Measurements from ENCODE around the gene WRAP73. TPM values are rescaled to one million over a fixed set of nuclear protein-coding genes. Genes with fewer than 3 reads are reported as not detected.

Gene WRAP73
- polyA plus RNA-seq, 4 donors, result 17.4 to 21.1 (median 19.7) TPM

DNA sequence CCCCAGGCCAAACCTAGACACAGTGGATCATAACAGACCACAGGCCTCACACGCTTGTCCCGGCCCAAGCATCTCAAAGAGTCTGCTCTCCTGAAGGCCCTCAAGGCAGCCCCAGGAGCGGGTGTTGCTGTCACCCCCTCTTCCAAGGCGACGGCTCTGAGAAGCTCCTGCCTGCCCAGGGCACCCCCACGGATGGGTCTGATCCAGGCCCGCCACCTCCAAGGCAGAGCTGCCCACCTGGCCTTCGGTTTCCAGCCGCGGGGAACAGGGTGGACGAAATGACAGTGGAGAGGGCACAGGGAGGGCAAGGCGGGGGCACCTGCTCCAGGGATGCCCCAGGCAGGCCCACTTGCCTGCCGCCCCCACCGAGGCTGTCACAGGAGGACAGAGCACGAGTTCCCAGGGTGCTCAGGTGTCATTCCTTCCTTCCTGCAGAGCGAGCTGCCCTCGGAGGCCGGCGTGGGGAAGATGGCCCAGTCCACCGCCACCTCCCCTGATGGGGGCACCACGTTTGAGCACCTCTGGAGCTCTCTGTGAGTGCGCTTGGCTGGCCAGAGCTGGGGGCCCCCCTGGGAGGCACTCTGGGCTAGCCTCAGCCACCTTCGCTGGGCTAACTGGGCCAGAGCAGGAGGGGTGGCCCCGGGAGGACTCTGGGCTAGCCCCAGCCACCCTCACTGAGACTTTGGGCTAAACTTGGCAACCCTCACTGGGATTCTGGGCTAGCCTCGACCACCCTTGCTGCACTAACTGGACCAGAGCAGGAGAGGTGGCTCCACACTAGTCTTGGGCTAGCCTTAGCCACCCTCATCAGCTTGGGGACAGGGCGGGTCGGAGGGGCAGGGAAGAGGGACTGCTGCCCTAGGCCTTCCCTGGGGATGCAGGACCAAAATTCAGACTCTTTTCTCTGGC is 32.2 kb upstream of the WRAP73 start:
- no peak for DNase-seq (ENCODE audit: low read depth in 4 of 4, low spot score in 3 of 4)

DNA sequence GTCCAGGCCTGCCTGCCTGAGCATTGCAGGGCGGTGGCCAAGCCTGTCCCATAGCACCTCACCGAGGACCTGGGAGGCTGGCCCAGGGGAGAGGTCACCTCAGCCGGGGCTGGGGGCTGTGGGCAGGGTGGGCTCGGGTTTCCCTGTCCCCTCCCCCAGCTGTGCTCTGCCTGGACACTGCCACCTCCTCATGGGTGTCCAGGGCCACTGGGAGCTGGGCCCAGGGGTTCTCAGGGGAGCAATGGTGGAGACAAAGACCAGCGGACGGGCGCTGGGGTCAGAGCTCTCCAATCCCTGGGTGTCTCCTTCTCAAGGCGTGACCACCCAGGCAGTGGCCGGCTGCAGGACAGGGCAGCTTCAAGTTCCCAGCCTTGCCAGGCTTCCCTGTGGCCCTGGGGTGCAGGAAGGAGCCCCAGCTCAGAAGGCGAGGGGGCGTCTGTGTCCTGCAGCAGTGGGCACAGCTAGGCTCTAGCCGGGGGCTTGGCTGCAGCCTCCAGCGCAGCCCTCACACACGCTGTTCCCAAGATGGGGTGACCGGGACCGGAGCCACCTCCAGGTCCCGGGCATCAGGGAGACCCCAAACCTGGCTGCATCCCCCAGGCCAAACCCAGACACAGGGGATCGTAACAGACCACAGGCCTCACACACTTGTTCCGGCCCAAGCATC is 31.5 kb upstream of the WRAP73 start:
- DNase-seq (ENCODE audit: low read depth in 4 of 4, low spot score in 3 of 4), result no peak

GRCh38 chr1:3680488-3681230 is 30.8 kb upstream of the WRAP73 start:
- DNase-seq (ENCODE audit: low read depth in 4 of 4, low spot score in 3 of 4), result no peak

- DNase-seq (ENCODE audit: low read depth in 4 of 4, low spot score in 3 of 4), result no peak
Measured at GRCh38 chr1:3679799-3680453, 30.0 kb upstream of the WRAP73 start.

DNA sequence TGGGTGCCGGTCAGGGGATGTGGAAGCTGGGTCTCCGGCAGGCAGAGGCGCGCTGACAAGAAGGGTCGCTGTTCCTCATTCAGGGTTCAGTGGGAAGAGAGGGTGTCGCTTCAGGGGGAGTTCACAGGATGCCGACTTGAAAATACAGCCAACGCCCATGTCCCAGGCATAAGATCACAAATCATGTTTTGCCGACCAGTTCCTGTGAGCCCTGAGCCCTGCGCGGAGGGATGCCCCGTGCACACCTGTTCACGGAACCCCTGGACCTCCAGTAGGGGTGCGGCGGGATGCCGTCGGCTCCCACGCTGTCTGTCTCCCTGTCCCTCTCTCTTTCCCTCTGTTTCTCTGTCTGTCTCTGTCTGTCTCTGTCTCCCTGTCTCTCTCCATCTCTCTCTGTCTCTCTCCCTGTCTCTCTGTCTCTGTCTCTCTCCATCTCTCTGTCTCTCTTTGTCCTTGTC is 29.2 kb upstream of the WRAP73 start:
- DNase-seq (ENCODE audit: low read depth in 4 of 4, low spot score in 3 of 4), result no peak

DNA sequence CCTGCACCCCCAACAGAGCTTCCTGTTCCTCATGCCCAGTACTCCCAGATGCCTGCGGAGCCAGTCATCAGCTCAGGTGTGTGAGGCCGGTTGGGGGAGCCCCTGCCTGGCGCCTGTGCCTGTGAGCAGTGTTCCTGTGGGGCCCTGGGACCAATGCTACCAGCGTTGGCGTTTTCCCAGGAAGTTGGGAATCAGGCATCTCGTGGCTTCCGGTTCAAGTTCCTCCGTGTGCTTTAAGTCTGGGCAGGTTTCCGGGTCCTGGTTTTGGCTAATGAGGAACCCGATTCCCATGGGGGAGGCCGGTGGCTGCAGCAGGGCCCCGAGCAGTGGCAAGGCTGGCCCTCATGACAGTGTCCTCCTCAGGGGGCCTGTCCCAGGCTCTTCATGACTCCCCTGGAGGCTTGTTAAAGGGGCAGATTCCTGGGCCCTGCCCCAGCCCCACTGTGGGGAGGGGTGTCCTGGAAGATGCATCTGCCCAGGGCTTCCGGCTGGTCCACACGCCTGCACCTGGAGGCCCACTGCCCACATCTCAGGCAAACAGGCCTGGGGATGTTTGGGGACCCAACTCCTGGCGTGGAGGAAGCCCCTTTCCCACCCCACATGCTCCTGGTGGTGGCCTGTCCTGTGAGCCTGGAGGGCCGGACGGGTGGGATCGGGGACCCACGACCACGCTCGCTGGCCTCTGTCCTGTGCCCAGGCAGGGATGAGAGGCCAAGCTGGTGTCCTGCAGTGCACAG is 28.6 kb upstream of the WRAP73 start:
- DNase-seq (ENCODE audit: low read depth in 4 of 4, low spot score in 3 of 4), result no peak

DNA sequence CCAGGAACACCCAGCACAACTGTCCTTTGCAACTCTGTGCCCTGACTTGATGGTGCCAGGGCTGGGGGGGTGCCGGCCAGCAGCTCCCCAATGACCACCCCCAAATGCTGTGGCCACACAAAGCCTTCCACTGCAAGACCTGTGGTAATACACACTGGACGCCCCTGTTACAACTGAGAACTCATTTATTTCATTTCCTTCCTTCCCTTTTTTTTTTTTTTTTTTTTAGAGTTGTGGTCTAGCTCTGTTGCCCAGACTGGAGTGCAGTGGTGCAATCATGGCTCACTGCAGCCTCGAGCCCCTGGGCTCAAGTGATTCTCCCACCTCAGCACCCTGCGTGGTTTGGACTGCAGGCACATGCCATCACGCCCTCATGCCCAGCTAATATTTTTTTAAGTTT is 27.6 kb upstream of the WRAP73 start:
- DNase-seq (ENCODE audit: low read depth in 4 of 4, low spot score in 3 of 4), result no peak

- DNase-seq (ENCODE audit: low read depth in 4 of 4, low spot score in 3 of 4), result no peak
Measured at GRCh38 chr1:3676581-3677470, 26.9 kb upstream of the WRAP73 start.

GRCh38 chr1:3675436-3675835 is 25.5 kb upstream of the WRAP73 start:
- DNase-seq (ENCODE audit: low read depth in 4 of 4, low spot score in 3 of 4), result no peak

- DNase-seq (ENCODE audit: low read depth in 4 of 4, low spot score in 3 of 4), result no peak
Measured at GRCh38 chr1:3674100-3675094, 24.5 kb upstream of the WRAP73 start.

DNA sequence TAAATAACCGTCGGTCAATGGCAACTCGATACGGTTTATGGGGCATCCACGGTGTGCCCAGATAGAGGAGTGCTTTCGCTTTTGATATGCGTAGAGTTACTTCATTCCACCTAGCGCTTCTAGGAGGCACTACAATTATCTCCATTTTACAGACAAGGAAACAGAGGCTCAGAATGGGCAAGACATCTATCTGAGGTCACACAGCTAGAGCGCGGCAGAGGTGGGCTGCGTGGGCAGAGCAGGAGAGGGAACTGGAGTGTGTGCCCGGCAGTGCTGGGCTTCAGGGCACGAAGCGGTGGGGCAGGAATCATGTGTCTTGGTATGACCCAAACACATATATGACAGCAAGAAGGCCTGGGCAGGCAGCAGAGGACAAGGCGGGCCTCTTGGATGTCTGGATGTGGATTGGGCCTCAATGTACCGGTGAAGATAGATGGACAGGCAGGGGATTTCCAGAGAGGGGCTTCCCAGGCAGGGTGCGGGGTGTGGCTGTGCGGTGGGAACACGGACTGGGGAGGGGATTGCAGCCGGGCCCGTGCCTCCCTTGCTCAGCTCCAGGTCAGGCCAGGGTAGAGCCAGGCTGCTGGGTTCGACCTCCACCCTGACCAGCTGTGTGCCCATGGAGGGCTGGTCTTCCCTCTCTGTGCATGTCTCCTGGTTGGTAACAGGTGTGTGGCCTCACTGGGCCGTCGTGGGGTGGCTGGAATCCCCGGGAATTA is 23.6 kb upstream of the WRAP73 start:
- no peak for DNase-seq (ENCODE audit: low read depth in 4 of 4, low spot score in 3 of 4)

GRCh38 chr1:3672971-3673361 is 23.1 kb upstream of the WRAP73 start:
- no peak for DNase-seq (ENCODE audit: low read depth in 4 of 4, low spot score in 3 of 4)

DNA sequence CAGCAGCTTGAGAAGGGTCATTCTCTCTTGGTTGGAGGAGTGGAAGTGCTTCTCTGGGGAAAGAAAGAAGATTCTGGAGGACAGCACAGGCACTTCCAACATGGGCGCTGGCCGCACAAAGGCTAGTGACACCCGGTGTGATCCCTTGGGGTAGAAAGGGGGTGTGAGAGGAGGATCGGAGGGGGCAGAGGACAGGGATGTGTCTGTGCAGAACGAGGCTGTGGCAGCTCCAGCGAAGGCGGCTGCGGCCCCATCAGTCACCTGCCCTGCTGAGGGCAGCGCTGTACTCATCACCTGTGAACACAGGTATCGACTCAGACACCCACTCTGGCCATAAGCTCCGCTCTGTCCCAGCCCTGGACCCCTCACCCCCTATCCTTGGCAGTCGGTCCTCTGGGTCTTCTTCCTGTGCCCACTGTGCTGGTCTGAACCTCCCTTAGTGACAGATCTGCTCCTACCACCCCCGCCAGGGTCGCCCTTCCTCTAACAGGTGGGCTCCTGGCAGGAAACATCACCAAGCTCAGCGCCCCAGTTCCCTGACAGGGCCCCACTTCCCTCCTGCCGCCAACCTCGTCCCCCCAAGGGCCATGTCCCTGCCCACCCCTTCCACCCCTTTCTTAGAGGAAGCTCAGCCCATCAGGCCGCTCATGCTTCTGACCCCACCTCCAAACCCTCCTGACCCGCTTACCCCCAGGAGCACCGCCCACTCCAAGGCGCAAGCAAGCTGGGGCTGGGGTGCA is 22.5 kb upstream of the WRAP73 start:
- DNase-seq (ENCODE audit: low read depth in 4 of 4, low spot score in 3 of 4), result no peak

- DNase-seq (ENCODE audit: low read depth in 4 of 4, low spot score in 3 of 4), result no peak
Measured at GRCh38 chr1:3671371-3672180, 21.7 kb upstream of the WRAP73 start.

DNA sequence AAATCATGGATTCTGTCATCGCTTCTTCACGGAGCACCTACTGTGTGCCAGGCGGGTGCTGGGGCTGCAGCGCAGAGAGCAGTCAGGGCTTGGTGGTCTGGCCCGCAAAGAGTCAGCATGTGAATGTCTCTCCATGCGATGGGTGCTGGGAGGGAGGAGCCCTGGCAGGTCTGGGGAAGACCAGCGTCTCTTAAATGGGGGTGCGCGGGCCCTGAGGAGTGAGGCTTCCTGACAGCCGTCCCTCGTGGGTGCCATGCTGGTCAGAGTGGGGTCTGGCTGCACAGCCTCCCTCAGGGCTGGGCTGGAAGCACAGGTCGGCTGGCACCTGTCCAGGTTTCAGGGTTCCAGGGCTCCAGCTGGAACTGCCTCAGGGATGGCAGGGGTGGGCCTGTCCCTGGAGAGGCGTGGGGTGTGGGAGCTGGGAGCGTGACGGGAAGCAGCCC is 20.9 kb upstream of the WRAP73 start:
- no peak for DNase-seq (ENCODE audit: low read depth in 4 of 4, low spot score in 3 of 4)

Data from right renal pelvis (tissue), 4 donors.